Sigmoid colon (tissue), 7 donors: ENCODE measurements around the gene C19orf44. TPM values are rescaled to one million over a fixed set of nuclear protein-coding genes. Genes with fewer than 3 reads are reported as not detected.
"Not testable (repeated sequence)": the region's sequence is repeated elsewhere in the genome, so short reads cannot be mapped to it uniquely, and the experiment has no call there.

Experiments used
- DNase-seq: peaks from one replicate; pipeline ENCODE4 v3.0.0-alpha.2; 2019
- H3K27ac ChIP-seq, 4 donors: fragments of 200-600 bp; sonication (generic); one replicate each; pipeline ENCODE4 v1.5.1; 2016 to 2019; ENCODE audit warnings: mild to moderate bottlenecking in 1 of 4
- H3K27me3 ChIP-seq, 3 donors: fragments of 200-600 bp; sonication (generic); one replicate each; pipeline ENCODE4 v1.5.1; 2019; ENCODE audit warnings: mild to moderate bottlenecking in 1 of 3
- H3K36me3 ChIP-seq, 4 donors: fragments of 200-600 bp; sonication (generic); one replicate each; pipeline ENCODE4 v1.5.1; 2016 to 2019
- H3K4me1 ChIP-seq, 4 donors: fragments of 200-600 bp; sonication (generic); one replicate each; pipeline ENCODE4 v1.5.1; 2017 to 2019
- H3K4me3 ChIP-seq, 4 donors: fragments of 200-600 bp; sonication (generic); one replicate each; pipeline ENCODE4 v1.5.1; 2017 to 2019; ENCODE audit warnings: mild to moderate bottlenecking in 2 of 4, moderate library complexity in 1 of 4
- H3K9me3 ChIP-seq, 4 donors: fragments of 200-600 bp in 3 of 4; sonication (generic) in 3 of 4; one replicate each; pipeline versions ENCODE4 v1.5.1 to v1.6.1; 2013 to 2019
- CTCF ChIP-seq, 4 experiments: fragments of 450-650 bp in 3 of 4; fragments of 200-600 bp in 1 of 4; IDR thresholded peaks; one replicate each; pipeline ENCODE4 v1.5.1; 2016 to 2019; ENCODE audit warnings: antibody characterized with exemption in 4 of 4, mild to moderate bottlenecking in 3 of 4, moderate library complexity in 2 of 4
- EP300 ChIP-seq, 4 donors: sonication (generic); formaldehyde crosslinking; IDR thresholded peaks; one replicate each; pipeline ENCODE4 v1.6.1; 2017; ENCODE audit warnings: antibody characterized with exemption in 4 of 4
- POLR2A ChIP-seq, 2 donors: fragments of 450-650 bp; IDR thresholded peaks; one replicate each; pipeline ENCODE4 v1.6.1; 2016; ENCODE audit warnings: antibody characterized with exemption in 2 of 2, mild to moderate bottlenecking in 2 of 2, moderate library complexity in 2 of 2
- POLR2AphosphoS5 ChIP-seq, 4 donors: sonication (generic); formaldehyde crosslinking; IDR thresholded peaks; one replicate each; pipeline ENCODE4 v1.6.1; 2017; ENCODE audit warnings: antibody characterized with exemption in 4 of 4
- WGBS, 2 donors: extraction: QIAGEN DNeasy Blood & Tissue Kit; methylation state at CpG; one replicate each; pipeline ENCODE4 v1.1.7; 2013; 5-methylcytosine and 5-hydroxymethylcytosine counted together
- intact Hi-C: fragments of 100-400 bp; cut with DNase I; formaldehyde crosslinking; loops from one replicate; pipeline ENCODE4 v1.15.1; 2023
- polyA plus RNA-seq, 3 donors: library from polyadenylated mRNA; stranded (reverse); fragments of 200-250 nt; gene quantifications; one replicate each; pipeline ENCODE4 v1.2.3, GENCODE V29; 2013
- total RNA-seq, 4 donors: library from RNA; depleted of rRNA; stranded (reverse); fragments of >200 nt; gene quantifications; one replicate each; pipeline ENCODE4 v1.1.0, GENCODE V29; 2016
- donor health status: healthy with polysubstance abuse.
- donor health status: Bipolar disorder and iron deficiency.
- donor health status: healthy.

The C19orf44 gene
- total and polyA plus RNA-seq, 7 donors = 1.8 to 10.0 (median 3.8) TPM

- no peak for DNase-seq
- 49 to 77% methylated on average over 13 of the region's 13 CpGs for WGBS, 2 donors
- peaks cover 0 to 2% (median 0%) of the 10 kb centered on the region in 4 donors for H3K9me3 ChIP-seq
- H3K36me3 ChIP-seq = no peaks in the 10 kb centered on the region
- peaks cover 0 to 28% (median 22%) of the 10 kb centered on the region in 4 donors for H3K4me1 ChIP-seq
- no peaks in the 10 kb centered on the region for H3K27me3 ChIP-seq
- TF ChIP-seq POLR2A (IDR thresholded peaks at IDR 0.05) (no peak), POLR2AphosphoS5 (IDR thresholded peaks at IDR 0.05) (no peak), EP300 (IDR thresholded peaks at IDR 0.05) (no peak), CTCF (IDR thresholded peaks at IDR 0.05) (no peak)
- no peak overlapping the region for H3K4me3 ChIP-seq
- intact Hi-C loops = loop anchor here (5.0 kb wide), 1 partner anchor 637 kb away; no protein-coding TSS in a partner anchor
- H3K27ac ChIP-seq = no peak overlapping the region
Measured at GRCh38 chr19:16473875-16474392, 22.3 kb upstream of the C19orf44 start.

- no peaks in the 10 kb centered on the region for H3K36me3 ChIP-seq
Measured at GRCh38 chr19:16476401-16476800, 19.8 kb upstream of the C19orf44 start.

GRCh38 chr19:16477311-16477710 lies 18.9 kb upstream of the C19orf44 start:
- intact Hi-C loops = no loop called here
- TF ChIP-seq POLR2AphosphoS5 (IDR thresholded peaks at IDR 0.05) (no peak), EP300 (IDR thresholded peaks at IDR 0.05) (no peak), CTCF (IDR thresholded peaks at IDR 0.05) (no peak)
- Histone ChIP-seq H3K36me3 (no peaks in the 10 kb centered on the region), H3K4me1 (peaks cover 0 to 4% (median 2%) of the 10 kb centered on the region in 4 donors), H3K27ac (no peak overlapping the region), H3K9me3 (peaks cover 0 to 2% (median 0%) of the 10 kb centered on the region in 4 donors), H3K4me3 (no peak overlapping the region), H3K27me3 (no peaks in the 10 kb centered on the region)
- WGBS, 2 donors = 95 to 96% methylated on average over 1 of the region's 1 CpG
- no peak for DNase-seq

More at GRCh38 chr19:16476401-16476800, 19.8 kb upstream of the C19orf44 start:
- H3K4me3 ChIP-seq = no peak overlapping the region
- intact Hi-C loops = no loop called here
- 76% methylated on average over 3 of the region's 3 CpGs for WGBS, 2 donors
- H3K27ac ChIP-seq = no peak overlapping the region
- H3K27me3 ChIP-seq = no peaks in the 10 kb centered on the region
- peaks cover 0 to 8% (median 3%) of the 10 kb centered on the region in 4 donors for H3K4me1 ChIP-seq
- peaks cover 0 to 2% (median 0%) of the 10 kb centered on the region in 4 donors for H3K9me3 ChIP-seq
- TF ChIP-seq EP300 (IDR thresholded peaks at IDR 0.05) (no peak), POLR2AphosphoS5 (IDR thresholded peaks at IDR 0.05) (no peak), CTCF (IDR thresholded peaks at IDR 0.05) (no peak), POLR2A (IDR thresholded peaks at IDR 0.05) (no peak)
- no peak for DNase-seq

- TF ChIP-seq POLR2A (IDR thresholded peaks at IDR 0.05) (no peak), EP300 (IDR thresholded peaks at IDR 0.05) (no peak), CTCF (IDR thresholded peaks at IDR 0.05) (no peak), POLR2AphosphoS5 (IDR thresholded peaks at IDR 0.05) (no peak)
- DNase-seq = no peak
- H3K27me3 ChIP-seq = no peaks in the 10 kb centered on the region
- intact Hi-C loops = no loop called here
- H3K4me1 ChIP-seq = no peaks in the 10 kb centered on the region
- no peaks in the 10 kb centered on the region for H3K9me3 ChIP-seq
- H3K4me3 ChIP-seq = no peak overlapping the region
- no peaks in the 10 kb centered on the region for H3K36me3 ChIP-seq
- H3K27ac ChIP-seq = no peak overlapping the region
- WGBS, 2 donors = 83 to 92% methylated on average over 7 of the region's 7 CpGs
Measured at GRCh38 chr19:16482745-16483144, 13.4 kb upstream of the C19orf44 start.

- H3K27ac ChIP-seq, H3K36me3 ChIP-seq, H3K9me3 ChIP-seq, DNase-seq, H3K4me3 ChIP-seq, H3K27me3 ChIP-seq, intact Hi-C loops: not testable (repeated sequence)
- WGBS, 2 donors = 87 to 92% methylated on average over 4 of the region's 4 CpGs
- H3K4me1 ChIP-seq = peaks cover 0 to 10% (median 8%) of the 10 kb centered on the region in 4 donors
Measured at GRCh38 chr19:16486476-16486875, 9.7 kb upstream of the C19orf44 start.
